Astrocyte (in vitro differentiated cells and primary cell): Measurements from ENCODE around the gene ULK4. TPM values are rescaled to one million over a fixed set of nuclear protein-coding genes. Genes with fewer than 3 reads are reported as not detected.

ENCODE experiments used
- DNase-seq: peaks from one replicate; pipeline ENCODE4 v3.0.0-alpha.2; 2010; ENCODE audit warnings: low read depth
- FAIRE-seq: peaks from 2 replicates; lab custom pipeline; 2011; peaks lifted over from hg19 to GRCh38; lab: Jason Lieb, UNC
- H2AFZ ChIP-seq: 2 replicates; pipeline ENCODE4 v1.6.0; 2012; ENCODE audit warnings: low read depth, low read length, inconsistent platforms
- H3K27ac ChIP-seq: 2 replicates; pipeline ENCODE4 v1.5.1; 2011; ENCODE audit warnings: low read depth, low read length, inconsistent platforms
- H3K27me3 ChIP-seq: 2 replicates; pipeline ENCODE4 v1.6.0; 2011; ENCODE audit warnings: low read length, inconsistent platforms; ENCODE audit not compliant: insufficient read depth
- H3K36me3 ChIP-seq: 2 replicates; pipeline ENCODE4 v1.5.1; 2011; ENCODE audit warnings: low read length, inconsistent platforms; ENCODE audit not compliant: insufficient read depth
- H3K4me1 ChIP-seq: 2 replicates; pipeline ENCODE4 v1.5.1; 2011; ENCODE audit warnings: low read length, inconsistent platforms; ENCODE audit not compliant: insufficient read depth
- H3K4me2 ChIP-seq: 2 replicates; pipeline ENCODE4 v1.6.0; 2012; ENCODE audit warnings: low read length, inconsistent platforms
- H3K4me3 ChIP-seq: 2 replicates; pipeline ENCODE4 v1.5.1; 2011; ENCODE audit warnings: low read depth, mild to moderate bottlenecking, low read length, inconsistent platforms; ENCODE audit not compliant: insufficient read depth
- H3K79me2 ChIP-seq: 2 replicates; pipeline ENCODE4 v1.6.0; 2012; ENCODE audit warnings: mild to moderate bottlenecking, low read length, inconsistent platforms; ENCODE audit not compliant: insufficient read depth
- H3K9ac ChIP-seq: 2 replicates; pipeline ENCODE4 v1.6.0; 2012; ENCODE audit warnings: mild to moderate bottlenecking, low read length, inconsistent platforms
- H3K9me3 ChIP-seq: 2 replicates; pipeline ENCODE4 v1.5.1; 2012; ENCODE audit warnings: low read depth, mild to moderate bottlenecking, low read length, inconsistent platforms; ENCODE audit not compliant: insufficient read depth
- H4K20me1 ChIP-seq: 2 replicates; pipeline ENCODE4 v1.6.0; 2012; ENCODE audit warnings: low read length, inconsistent platforms; ENCODE audit not compliant: insufficient read depth
- H3K27ac Mint-ChIP-seq: one replicate; pipeline ENCODE4 v1.8.0; 2021; ENCODE audit warnings: mild to moderate bottlenecking, mixed read lengths; ENCODE audit not compliant: unreplicated experiment
- H3K27me3 Mint-ChIP-seq: one replicate; pipeline ENCODE4 v1.8.0; 2021; ENCODE audit warnings: low read depth, mixed read lengths; ENCODE audit not compliant: unreplicated experiment
- H3K36me3 Mint-ChIP-seq: one replicate; pipeline ENCODE4 v1.8.0; 2021; ENCODE audit warnings: low read depth, mixed read lengths; ENCODE audit not compliant: unreplicated experiment
- H3K4me1 Mint-ChIP-seq: one replicate; pipeline ENCODE4 v1.8.0; 2021; ENCODE audit warnings: low read depth, mixed read lengths; ENCODE audit not compliant: unreplicated experiment
- H3K4me3 Mint-ChIP-seq: one replicate; pipeline ENCODE4 v1.8.0; 2021; ENCODE audit warnings: mild to moderate bottlenecking, moderate library complexity, mixed read lengths; ENCODE audit not compliant: unreplicated experiment
- H3K9me3 Mint-ChIP-seq: one replicate; pipeline ENCODE4 v1.8.0; 2021; ENCODE audit warnings: mild to moderate bottlenecking, mixed read lengths; ENCODE audit not compliant: unreplicated experiment
- CTCF ChIP-seq: IDR thresholded peaks from 2 replicates; pipeline ENCODE4 v1.5.1; 2011; ENCODE audit warnings: low read depth, mild to moderate bottlenecking, inconsistent platforms, low read length, moderate library complexity; ENCODE audit not compliant: insufficient read depth
- EZH2 ChIP-seq: IDR thresholded peaks from 2 replicates; pipeline ENCODE4 v1.6.1; 2012; ENCODE audit warnings: mild to moderate bottlenecking, low read length, inconsistent platforms; ENCODE audit not compliant: insufficient read depth
- total RNA-seq: library from RNA; stranded (reverse); gene quantifications from 2 replicates; pipeline ENCODE4 v1.2.1, GENCODE V29; 2021

The ULK4 gene
- total RNA-seq, 1 donor from 2014 or later = 6.6 TPM

GRCh38 chr3:41272667-41273066, 689.2 kb downstream of the ULK4 start:
- Mint-ChIP-seq H3K27ac (no peak overlapping the region), H3K4me3 (no peak overlapping the region)
- DNase-seq = no peak

GRCh38 chr3:41267975-41268640, 693.8 kb downstream of the ULK4 start:
- DNase-seq = peak; percentile 94
- H3K4me2 ChIP-seq = peak overlapping the region; percentile 57
- H3K9ac ChIP-seq = peak overlapping the region; percentile 27
- peak overlapping the region; percentile 6 for H3K4me3 Mint-ChIP-seq
- peaks cover 18% of the 10 kb centered on the region for H3K4me1 Mint-ChIP-seq
- H3K4me3 ChIP-seq = no peak overlapping the region
- peak; percentile 98 for FAIRE-seq
- H3K79me2 ChIP-seq = no peaks in the 10 kb centered on the region
- no peaks in the 10 kb centered on the region for H3K36me3 ChIP-seq
- peaks cover 2% of the 10 kb centered on the region for H3K36me3 Mint-ChIP-seq
- H2AFZ ChIP-seq = peak overlapping the region; percentile 34
- H4K20me1 ChIP-seq = no peaks in the 10 kb centered on the region
- H3K27me3 Mint-ChIP-seq = no peaks in the 10 kb centered on the region
- peaks cover 27% of the 10 kb centered on the region for H3K4me1 ChIP-seq
- H3K27me3 ChIP-seq = no peaks in the 10 kb centered on the region
- H3K9me3 Mint-ChIP-seq = peaks cover 12% of the 10 kb centered on the region
- H3K27ac ChIP-seq = peak overlapping the region; percentile 63
- no peak for TF ChIP-seq EZH2
- TF ChIP-seq CTCF = no peak
- H3K9me3 ChIP-seq = no peaks in the 10 kb centered on the region
- peak overlapping the region; percentile 30 for H3K27ac Mint-ChIP-seq

More at GRCh38 chr3:41272667-41273066, 689.2 kb downstream of the ULK4 start:
- no peak for TF ChIP-seq CTCF
- no peak for TF ChIP-seq EZH2
- H3K36me3 Mint-ChIP-seq = peaks cover 2% of the 10 kb centered on the region
- Histone ChIP-seq H3K4me2 (no peak overlapping the region), H3K79me2 (no peaks in the 10 kb centered on the region), H4K20me1 (no peaks in the 10 kb centered on the region), H3K36me3 (no peaks in the 10 kb centered on the region), H3K27me3 (no peaks in the 10 kb centered on the region), H3K9me3 (no peaks in the 10 kb centered on the region), H3K27ac (no peak overlapping the region), H3K4me3 (no peak overlapping the region), H2AFZ (no peak overlapping the region), H3K4me1 (peaks cover 10% of the 10 kb centered on the region), H3K9ac (no peak overlapping the region)
- peaks cover 19% of the 10 kb centered on the region for H3K4me1 Mint-ChIP-seq
- FAIRE-seq = no peak
- no peaks in the 10 kb centered on the region for H3K27me3 Mint-ChIP-seq
- H3K9me3 Mint-ChIP-seq = peaks cover 10% of the 10 kb centered on the region

- TF ChIP-seq CTCF = no peak
- TF ChIP-seq EZH2 = no peak
- Mint-ChIP-seq H3K36me3 (peaks cover 7% of the 10 kb centered on the region), H3K9me3 (peaks cover 4% of the 10 kb centered on the region), H3K4me1 (peaks cover 18% of the 10 kb centered on the region), H3K27me3 (no peaks in the 10 kb centered on the region), H3K27ac (no peak overlapping the region), H3K4me3 (no peak overlapping the region)
- Histone ChIP-seq H3K4me1 (peaks cover 27% of the 10 kb centered on the region), H2AFZ (no peak overlapping the region), H3K27me3 (no peaks in the 10 kb centered on the region), H3K36me3 (no peaks in the 10 kb centered on the region), H3K4me2 (peak overlapping the region; percentile 39), H3K27ac (peak overlapping the region; percentile 42), H3K9ac (peak overlapping the region; percentile 25), H3K79me2 (no peaks in the 10 kb centered on the region), H3K9me3 (no peaks in the 10 kb centered on the region), H4K20me1 (no peaks in the 10 kb centered on the region), H3K4me3 (no peak overlapping the region)
- FAIRE-seq (no peak), DNase-seq (peak; percentile 93)
Observed at GRCh38 chr3:41265823-41266273, 696.1 kb downstream of the ULK4 start.
